Ishikawa (cell line): ENCODE measurements around the gene CCNI.

Source experiments
- EGR1 ChIP-seq: IDR thresholded peaks from 2 replicates; pipeline ENCODE4 v1.6.1; 2012
- NFIC ChIP-seq: IDR thresholded peaks from 2 replicates; pipeline ENCODE4 v1.6.1; 2012
- REST ChIP-seq: IDR thresholded peaks from 2 replicates; pipeline ENCODE4 v1.6.1; 2012; ENCODE audit warnings: low read depth, mild to moderate bottlenecking
- TF ChIP-seq, protein P1 (sequence below): IDR thresholded peaks from 2 replicates; pipeline ENCODE4 v1.6.1; 2012

GRCh38 chr4:77035153-77035552 is 40.6 kb downstream of the CCNI start:
- TF ChIP-seq REST = no peak
- no peak for TF ChIP-seq NFIC
- TF ChIP-seq, protein P1, sequence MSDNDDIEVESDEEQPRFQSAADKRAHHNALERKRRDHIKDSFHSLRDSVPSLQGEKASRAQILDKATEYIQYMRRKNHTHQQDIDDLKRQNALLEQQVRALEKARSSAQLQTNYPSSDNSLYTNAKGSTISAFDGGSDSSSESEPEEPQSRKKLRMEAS = no peak
- no peak for TF ChIP-seq EGR1
